Gastroesophageal sphincter (tissue), 3 donors: ENCODE results near the gene RNF32.

ENCODE experiments used
- POLR2A ChIP-seq, 2 donors: fragments of 450-650 bp; IDR thresholded peaks; one replicate each; pipeline ENCODE4 v1.6.1; 2017; ENCODE audit warnings: antibody characterized with exemption in 2 of 2, mild to moderate bottlenecking in 2 of 2, moderate library complexity in 1 of 2
- TF ChIP-seq, protein P1 (sequence below), 4 experiments: fragments of 200-600 bp in 2 of 4; fragments of 450-650 bp in 2 of 4; sonication (generic) in 1 of 4; IDR thresholded peaks; one replicate each; pipeline ENCODE4 v1.5.1; 2017 to 2019; ENCODE audit warnings: antibody characterized with exemption in 4 of 4, mild to moderate bottlenecking in 2 of 4, moderate library complexity in 2 of 4

DNA sequence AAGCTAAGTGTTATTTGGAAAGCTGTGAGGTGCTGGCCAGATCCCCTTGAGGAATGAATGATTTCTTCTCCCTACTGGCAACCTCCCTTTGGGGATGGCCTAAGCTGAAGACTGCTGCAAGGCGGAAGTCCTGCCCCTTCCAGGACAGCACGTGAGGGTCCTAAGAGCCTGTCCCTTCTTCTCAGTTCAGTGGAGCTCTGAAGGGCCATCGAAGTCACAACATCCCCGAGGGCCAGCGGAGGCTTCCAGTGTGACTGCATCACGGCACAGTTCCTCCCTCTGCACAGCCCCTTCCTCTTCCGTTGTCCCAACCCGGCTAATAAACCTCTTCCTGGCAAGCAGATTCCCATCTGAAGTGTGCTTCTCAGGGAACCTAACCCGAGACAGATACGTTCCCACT lies 43.7 kb downstream of the RNF32 start:
- TF ChIP-seq, protein P1, sequence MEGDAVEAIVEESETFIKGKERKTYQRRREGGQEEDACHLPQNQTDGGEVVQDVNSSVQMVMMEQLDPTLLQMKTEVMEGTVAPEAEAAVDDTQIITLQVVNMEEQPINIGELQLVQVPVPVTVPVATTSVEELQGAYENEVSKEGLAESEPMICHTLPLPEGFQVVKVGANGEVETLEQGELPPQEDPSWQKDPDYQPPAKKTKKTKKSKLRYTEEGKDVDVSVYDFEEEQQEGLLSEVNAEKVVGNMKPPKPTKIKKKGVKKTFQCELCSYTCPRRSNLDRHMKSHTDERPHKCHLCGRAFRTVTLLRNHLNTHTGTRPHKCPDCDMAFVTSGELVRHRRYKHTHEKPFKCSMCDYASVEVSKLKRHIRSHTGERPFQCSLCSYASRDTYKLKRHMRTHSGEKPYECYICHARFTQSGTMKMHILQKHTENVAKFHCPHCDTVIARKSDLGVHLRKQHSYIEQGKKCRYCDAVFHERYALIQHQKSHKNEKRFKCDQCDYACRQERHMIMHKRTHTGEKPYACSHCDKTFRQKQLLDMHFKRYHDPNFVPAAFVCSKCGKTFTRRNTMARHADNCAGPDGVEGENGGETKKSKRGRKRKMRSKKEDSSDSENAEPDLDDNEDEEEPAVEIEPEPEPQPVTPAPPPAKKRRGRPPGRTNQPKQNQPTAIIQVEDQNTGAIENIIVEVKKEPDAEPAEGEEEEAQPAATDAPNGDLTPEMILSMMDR (IDR thresholded peaks at IDR 0.05) = no peak
- no peak for TF ChIP-seq POLR2A (IDR thresholded peaks at IDR 0.05)
